NCI-H2107 treated with DMSO at 0.1 percent for 48 hours (cell line): ENCODE data around the gene KIAA1217.

Experiments used
- DNase-seq: peaks from one replicate; lab custom pipeline; 2025; ENCODE audit not compliant: unreplicated experiment; lab: John Stamatoyannopoulos, UW

The KIAA1217 gene

GRCh38 chr10:24208661-24209431, at the start of gene KIAA1217:
Gene KIAA1217, plus strand, starts transcription at chr10:24209138. Its CDS starts 56 bp downstream, at chr10:24209194.
- no peak for DNase-seq

GRCh38 chr10:24162206-24162985, 46.5 kb upstream of the KIAA1217 start:
- DNase-seq: no peak

GRCh38 chr10:24163485-24163884, 45.5 kb upstream of the KIAA1217 start:
- no peak for DNase-seq

GRCh38 chr10:24168258-24169170, 40.4 kb upstream of the KIAA1217 start:
- DNase-seq: no peak

GRCh38 chr10:24170199-24170598, 38.7 kb upstream of the KIAA1217 start:
- no peak for DNase-seq

- no peak for DNase-seq
Measured at GRCh38 chr10:24172909-24173308, 36.0 kb upstream of the KIAA1217 start.

- DNase-seq: no peak
Measured at GRCh38 chr10:24174014-24174413, 34.9 kb upstream of the KIAA1217 start.

- no peak for DNase-seq
Measured at GRCh38 chr10:24176658-24177057, 32.3 kb upstream of the KIAA1217 start.

GRCh38 chr10:24177636-24178035, 31.3 kb upstream of the KIAA1217 start:
- no peak for DNase-seq

GRCh38 chr10:24180891-24181290, 28.0 kb upstream of the KIAA1217 start:
- no peak for DNase-seq

GRCh38 chr10:24184455-24184854, 24.5 kb upstream of the KIAA1217 start:
- no peak for DNase-seq

- DNase-seq: no peak
Measured at GRCh38 chr10:24193330-24193729, 15.6 kb upstream of the KIAA1217 start.

- no peak for DNase-seq
Measured at GRCh38 chr10:24197263-24197662, 11.7 kb upstream of the KIAA1217 start.

- no peak for DNase-seq
Measured at GRCh38 chr10:24201503-24202180, 7.3 kb upstream of the KIAA1217 start.

GRCh38 chr10:24202181-24202570, 6.8 kb upstream of the KIAA1217 start:
- DNase-seq: no peak

GRCh38 chr10:24205821-24206220, 3.1 kb upstream of the KIAA1217 start:
- no peak for DNase-seq

GRCh38 chr10:24206334-24206733, 2.6 kb upstream of the KIAA1217 start:
- no peak for DNase-seq

- DNase-seq: no peak
Measured at GRCh38 chr10:24206926-24207325, 2.0 kb upstream of the KIAA1217 start.

- DNase-seq: no peak
Measured at GRCh38 chr10:24207341-24207740, 1.6 kb upstream of the KIAA1217 start.

GRCh38 chr10:24207781-24208611, 942 bp upstream of the KIAA1217 start:
- DNase-seq: no peak
